GM18873 (cell line): Measurements from ENCODE around the gene ASPHD2.

ENCODE experiments used
- ATAC-seq: cut with Tn5 transposase; IDR thresholded peaks from one replicate; pipeline ENCODE4 v1.9.1; 2021; ENCODE audit warnings: mild to moderate bottlenecking, moderate library complexity, moderate number of reproducible peaks; ENCODE audit not compliant: unreplicated experiment, low FRiP score

Gene ASPHD2

DNA sequence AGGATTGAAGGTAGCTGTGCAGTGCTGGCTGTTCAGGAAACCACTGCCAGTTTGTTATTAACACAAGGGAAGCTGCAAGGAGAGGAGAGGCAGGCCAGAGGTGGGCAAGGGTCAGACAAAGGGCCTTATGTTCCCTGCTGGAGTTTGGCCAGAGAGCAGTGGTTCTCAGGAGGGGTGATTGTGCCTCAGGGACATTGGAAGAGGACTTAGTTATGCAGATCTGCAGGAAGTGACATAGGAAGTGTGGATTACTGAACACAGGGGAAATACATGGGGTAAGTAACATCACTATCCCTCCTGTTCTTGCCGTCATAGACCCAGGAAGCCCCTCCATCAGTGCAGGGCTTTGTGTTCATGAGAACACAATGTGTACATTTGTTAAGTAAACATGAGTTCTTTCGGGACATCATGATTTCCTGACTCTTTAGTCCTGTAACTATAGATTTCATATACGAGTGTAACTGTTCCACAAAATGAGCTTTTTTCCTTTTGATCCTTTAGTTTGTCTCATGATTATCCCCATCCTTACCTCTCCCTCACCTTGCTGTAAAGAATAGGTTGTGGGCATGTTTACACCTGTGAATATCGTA lies 60.5 kb downstream of the ASPHD2 start:
- no peak for ATAC-seq

DNA sequence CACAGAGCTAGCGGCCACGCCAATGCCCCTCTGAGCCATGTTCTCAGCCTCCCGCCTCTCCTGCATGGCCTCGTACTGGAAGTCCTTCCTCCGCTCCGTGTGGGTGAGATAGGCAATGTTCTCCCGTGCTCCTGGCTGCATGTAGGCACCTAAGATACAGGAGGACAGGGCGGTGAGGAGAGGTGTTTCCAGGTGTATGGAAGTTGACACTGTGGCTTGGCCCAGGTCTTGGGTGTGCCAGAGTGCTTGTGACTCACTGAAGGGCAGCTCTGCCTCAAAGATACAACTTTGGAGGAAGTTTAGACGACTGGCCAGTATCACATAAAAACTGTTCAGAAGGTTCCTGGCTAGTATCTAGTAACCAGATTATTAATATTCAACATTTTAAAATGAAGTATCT lies 63.2 kb downstream of the ASPHD2 start:
- ATAC-seq, result no peak

DNA sequence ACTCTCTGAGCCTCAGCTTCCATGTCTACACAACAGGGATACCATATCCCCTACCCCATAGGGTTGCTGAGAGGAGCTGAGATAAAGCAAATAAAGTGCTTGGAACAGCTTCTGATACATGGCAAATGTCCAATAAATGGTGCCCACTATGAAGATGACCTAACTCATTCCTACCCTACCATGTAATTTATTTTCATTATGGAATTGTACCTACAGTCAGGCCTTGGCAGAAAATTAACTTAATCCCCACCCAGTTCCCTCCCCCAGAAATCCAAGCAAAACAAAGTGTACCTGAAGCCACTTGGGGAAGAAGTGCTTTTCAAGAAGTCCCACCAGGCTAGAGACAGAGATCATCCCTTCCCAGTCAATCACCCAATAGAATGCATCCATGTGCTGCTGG lies 65.4 kb downstream of the ASPHD2 start:
- no peak for ATAC-seq
